Stomach (tissue), 9 donors: ENCODE results near the gene FRAS1. TPM values are rescaled to one million over a fixed set of nuclear protein-coding genes. Genes with fewer than 3 reads are reported as not detected.
"Not testable (repeated sequence)": the region's sequence is repeated elsewhere in the genome, so short reads cannot be mapped to it uniquely, and the experiment has no call there.

Experiments
- DNase-seq, 2 donors: peaks; one replicate each; pipeline versions ENCODE4 v3.0.0 to v3.0.0-alpha.2; 2013 to 2019
- H3K27ac ChIP-seq, 5 donors: fragments of 200-600 bp in 4 of 5; sonication (generic) in 4 of 5; one replicate each; pipeline ENCODE4 v1.5.1; 2013 to 2019; ENCODE audit warnings: mild to moderate bottlenecking in 1 of 5, moderate library complexity in 1 of 5
- H3K27me3 ChIP-seq, 3 donors: fragments of 200-600 bp; sonication (generic); one replicate each; pipeline ENCODE4 v1.5.1; 2017 to 2019; ENCODE audit warnings: mixed run types in 1 of 3
- H3K36me3 ChIP-seq, 4 donors: fragments of 200-600 bp; sonication (generic); 1 replicate in 3 of 4; 2 replicates in 1 of 4; pipeline ENCODE4 v1.5.1; 2016 to 2019
- H3K4me1 ChIP-seq, 4 donors: fragments of 200-600 bp; sonication (generic); one replicate each; pipeline ENCODE4 v1.5.1; 2016 to 2019
- H3K4me3 ChIP-seq, 4 donors: fragments of 200-600 bp; sonication (generic) in 3 of 4; one replicate each; pipeline ENCODE4 v1.5.1; 2016 to 2019; ENCODE audit warnings: mild to moderate bottlenecking in 1 of 4
- H3K9me3 ChIP-seq, 4 donors: fragments of 200-600 bp; sonication (generic); one replicate each; pipeline ENCODE4 v1.5.1; 2016 to 2019
- CTCF ChIP-seq, 7 experiments: fragments of 450-650 bp in 4 of 7; fragments of 200-600 bp in 3 of 7; sonication (generic) in 3 of 7; IDR thresholded peaks; one replicate each; pipeline ENCODE4 v1.5.1; 2016 to 2019; ENCODE audit warnings: antibody characterized with exemption in 7 of 7, control low read depth in 2 of 7, mild to moderate bottlenecking in 1 of 7
- EP300 ChIP-seq: sonication (generic); formaldehyde crosslinking; IDR thresholded peaks from one replicate; pipeline ENCODE4 v1.6.1; 2017; ENCODE audit warnings: antibody characterized with exemption
- POLR2A ChIP-seq, 4 donors: fragments of 450-650 bp; IDR thresholded peaks; one replicate each; pipeline ENCODE4 v1.6.1; 2016; ENCODE audit warnings: antibody characterized with exemption in 4 of 4, control low read depth in 2 of 4, mild to moderate bottlenecking in 1 of 4, moderate library complexity in 1 of 4
- POLR2AphosphoS5 ChIP-seq, 3 donors: sonication (generic); formaldehyde crosslinking; IDR thresholded peaks; one replicate each; pipeline ENCODE4 v1.6.1; 2016; ENCODE audit warnings: antibody characterized with exemption in 3 of 3
- WGBS, 5 donors: extraction: QIAGEN DNeasy Blood & Tissue Kit in 3 of 5; methylation state at CpG; one replicate each; pipeline versions ENCODE4 v1.1.5 to v1.1.7; 2013 to 2018; 5-methylcytosine and 5-hydroxymethylcytosine counted together
- intact Hi-C: fragments of 100-400 bp; cut with DNase I; formaldehyde crosslinking; loops from one replicate; pipeline ENCODE4 v1.15.1; 2023; ENCODE audit warnings: low total_unique reads
- polyA plus RNA-seq, 3 donors: library from polyadenylated mRNA; stranded (reverse); fragments of 200-250 nt; gene quantifications; one replicate each; pipeline ENCODE4 v1.2.3, GENCODE V29; 2013
- total RNA-seq, 5 donors: library from RNA; depleted of rRNA; stranded (reverse); fragments of >200 nt; gene quantifications; one replicate each; pipeline versions ENCODE4 v1.1.0 to v1.2.3, GENCODE V29; 2014 to 2016
- donor health status: healthy with polysubstance abuse.
- donor health status: Bipolar disorder and iron deficiency.
- donor health status: healthy.

FRAS1 gene
- total and polyA plus RNA-seq, 8 donors, result under 0.01 to 12.7 (median 2.0) TPM

GRCh38 chr4:78174891-78175290 is 117.8 kb downstream of the FRAS1 start:
- TF ChIP-seq EP300, result no peak
- no peak for TF ChIP-seq CTCF (IDR thresholded peaks at IDR 0.05)
- TF ChIP-seq POLR2A (IDR thresholded peaks at IDR 0.05), result no peak
- TF ChIP-seq POLR2AphosphoS5 (IDR thresholded peaks at IDR 0.05), result no peak
- Histone ChIP-seq H3K27me3 (no peaks in the 10 kb centered on the region), H3K9me3 (no peaks in the 10 kb centered on the region), H3K36me3 (no peaks in the 10 kb centered on the region), H3K4me1 (peaks cover 0 to 5% (median 0%) of the 10 kb centered on the region in 4 donors), H3K4me3 (no peak overlapping the region), H3K27ac (no peak overlapping the region)
- no peak for DNase-seq
- 75 to 85% (median 84%) methylated on average over 5 of the region's 5 CpGs for WGBS, 5 donors
- intact Hi-C loops, result no loop called here

GRCh38 chr4:78179196-78179595 is 122.1 kb downstream of the FRAS1 start:
- Histone ChIP-seq H3K27ac (no peak overlapping the region), H3K27me3 (no peaks in the 10 kb centered on the region), H3K36me3 (no peaks in the 10 kb centered on the region), H3K4me1 (peaks cover 0 to 5% (median 0%) of the 10 kb centered on the region in 4 donors), H3K9me3 (no peaks in the 10 kb centered on the region), H3K4me3 (no peak overlapping the region)
- DNase-seq, result no peak
- no peak for TF ChIP-seq CTCF (IDR thresholded peaks at IDR 0.05)
- no peak for TF ChIP-seq POLR2A (IDR thresholded peaks at IDR 0.05)
- no peak for TF ChIP-seq EP300
- TF ChIP-seq POLR2AphosphoS5 (IDR thresholded peaks at IDR 0.05), result no peak
- WGBS, 5 donors, result 33 to 46% (median 35%) methylated on average over 2 of the region's 2 CpGs
- intact Hi-C loops, result no loop called here

- H3K4me1 ChIP-seq, result peaks cover 0 to 11% (median 0%) of the 10 kb centered on the region in 4 donors
- H3K27ac ChIP-seq, H3K27me3 ChIP-seq, H3K9me3 ChIP-seq, H3K4me3 ChIP-seq, DNase-seq, intact Hi-C loops, H3K36me3 ChIP-seq: not testable (repeated sequence)
- WGBS, 5 donors, result 97 to 98% (median 98%) methylated on average over 34 to 36 of the region's 36 CpGs
Observed at GRCh38 chr4:78181681-78182234, 124.6 kb downstream of the FRAS1 start.

- Histone ChIP-seq H3K4me3 (no peak overlapping the region), H3K27ac (no peak overlapping the region), H3K9me3 (no peaks in the 10 kb centered on the region), H3K27me3 (no peaks in the 10 kb centered on the region), H3K36me3 (no peaks in the 10 kb centered on the region), H3K4me1 (peaks cover 0 to 11% (median 0%) of the 10 kb centered on the region in 4 donors)
- DNase-seq, result no peak
- intact Hi-C loops, result no loop called here
- TF ChIP-seq CTCF (IDR thresholded peaks at IDR 0.05) (no peak), EP300 (no peak), POLR2AphosphoS5 (IDR thresholded peaks at IDR 0.05) (no peak), POLR2A (IDR thresholded peaks at IDR 0.05) (no peak)
Observed at GRCh38 chr4:78184584-78184983, 127.5 kb downstream of the FRAS1 start.

GRCh38 chr4:78185117-78185516 is 128.0 kb downstream of the FRAS1 start:
- H3K36me3 ChIP-seq, result no peaks in the 10 kb centered on the region
- H3K27me3 ChIP-seq, result no peaks in the 10 kb centered on the region
- intact Hi-C loops, result no loop called here
- peaks cover 0 to 11% (median 0%) of the 10 kb centered on the region in 4 donors for H3K4me1 ChIP-seq
- 28 to 52% (median 39%) methylated on average over 2 of the region's 2 CpGs for WGBS, 5 donors
- TF ChIP-seq POLR2AphosphoS5 (IDR thresholded peaks at IDR 0.05) (no peak), EP300 (no peak), CTCF (IDR thresholded peaks at IDR 0.05) (no peak), POLR2A (IDR thresholded peaks at IDR 0.05) (no peak)
- no peak overlapping the region for H3K4me3 ChIP-seq
- H3K27ac ChIP-seq, result no peak overlapping the region
- DNase-seq, result peak in 1 of 2 donors; percentile 22
- no peaks in the 10 kb centered on the region for H3K9me3 ChIP-seq
